Measurements from ENCODE around the gene DLAT.
"Not testable (repeated sequence)": the region's sequence is repeated elsewhere in the genome, so short reads cannot be mapped to it uniquely, and the experiment has no call there.

The DLAT gene

GRCh38 chr11:112024773-112025678 is at the start of gene DLAT:
DLAT (plus strand) TSS chr11:112025408; CDS start chr11:112025473, 65 bp downstream.
- DNase-seq: peak; percentile 88

GRCh38 chr11:111976119-111976766 is 49.0 kb upstream of the DLAT start:
- no peak for DNase-seq

- DNase-seq: no peak
These were observed 48.5 kb upstream of the DLAT start for GRCh38 chr11:111976767-111977145.

GRCh38 chr11:111977146-111978027 is 47.8 kb upstream of the DLAT start:
- peak; percentile 25 for DNase-seq

GRCh38 chr11:111978028-111978771 is 47.0 kb upstream of the DLAT start:
- DNase-seq: no peak

GRCh38 chr11:111980062-111980461 is 45.1 kb upstream of the DLAT start:
- DNase-seq: no peak

- DNase-seq: no peak
These were observed 43.9 kb upstream of the DLAT start for GRCh38 chr11:111981270-111981669.

GRCh38 chr11:111982019-111982464 is 43.2 kb upstream of the DLAT start:
- peak; percentile 39 for DNase-seq

- DNase-seq: no peak
These were observed 42.5 kb upstream of the DLAT start for GRCh38 chr11:111982541-111983186.

- DNase-seq: no peak
These were observed 41.8 kb upstream of the DLAT start for GRCh38 chr11:111983187-111983986.

GRCh38 chr11:111986589-111986988 is 38.6 kb upstream of the DLAT start:
- no peak for DNase-seq

- no peak for DNase-seq
These were observed 34.8 kb upstream of the DLAT start for GRCh38 chr11:111990381-111990780.

GRCh38 chr11:111992206-111992855 is 32.9 kb upstream of the DLAT start:
- DNase-seq: no peak

GRCh38 chr11:111996129-111996528 is 29.1 kb upstream of the DLAT start:
- no peak for DNase-seq

GRCh38 chr11:111996669-111997068 is 28.5 kb upstream of the DLAT start:
- DNase-seq: not testable (repeated sequence)

GRCh38 chr11:111999111-111999510 is 26.1 kb upstream of the DLAT start:
- DNase-seq: no peak

- DNase-seq: no peak
These were observed 24.5 kb upstream of the DLAT start for GRCh38 chr11:112000703-112001102.

GRCh38 chr11:112002491-112003216 is 22.6 kb upstream of the DLAT start:
- no peak for DNase-seq

- no peak for DNase-seq
These were observed 20.8 kb upstream of the DLAT start for GRCh38 chr11:112004389-112004788.
